Psoas muscle (tissue), 8 donors: ENCODE results near the gene PDE1C. TPM values are rescaled to one million over a fixed set of nuclear protein-coding genes. Genes with fewer than 3 reads are reported as not detected.

Experiments
- ATAC-seq, 4 donors: fragments of 200-7000 bp; cut with Tn5 transposase; one replicate each; pipeline ENCODE4 v1.9.1; 2020; ENCODE audit warnings: moderate library complexity in 3 of 4, mild to moderate bottlenecking in 2 of 4
- DNase-seq, 2 donors: peaks; one replicate each; pipeline ENCODE4 v3.0.0-alpha.2; 2020
- H3K27ac ChIP-seq: fragments of 200-600 bp; one replicate; pipeline ENCODE4 v1.8.0; 2022
- H3K27me3 ChIP-seq, 3 donors: fragments of 200-600 bp in 1 of 3; one replicate each; pipeline versions ENCODE4 v1.6.1 to v1.8.0; 2013 to 2022; ENCODE audit warnings: low read length in 2 of 3, mild to moderate bottlenecking in 2 of 3, moderate library complexity in 1 of 3; ENCODE audit not compliant: insufficient read depth in 3 of 3
- H3K36me3 ChIP-seq, 2 donors: fragments of 200-600 bp in 1 of 2; one replicate each; pipeline versions ENCODE4 v1.6.1 to v1.8.0; 2013 to 2022; ENCODE audit warnings: low read depth in 1 of 2, mild to moderate bottlenecking in 1 of 2, moderate library complexity in 1 of 2; ENCODE audit not compliant: insufficient read depth in 1 of 2
- H3K4me1 ChIP-seq: fragments of 200-600 bp; one replicate; pipeline ENCODE4 v1.8.0; 2022
- H3K4me3 ChIP-seq: fragments of 200-600 bp; one replicate; pipeline ENCODE4 v1.8.0; 2022; ENCODE audit warnings: mild to moderate bottlenecking
- H3K9me3 ChIP-seq: fragments of 200-600 bp; one replicate; pipeline ENCODE4 v1.8.0; 2022
- WGBS, 3 donors: extraction: QIAGEN DNeasy Blood & Tissue Kit; methylation state at CpG; one replicate each; pipeline versions ENCODE4 v1.1.6 to v1.1.7; 2013; 5-methylcytosine and 5-hydroxymethylcytosine counted together
- intact Hi-C, 2 donors: fragments of 100-400 bp; cut with DNase I; formaldehyde crosslinking; loops; one replicate each; pipeline versions ENCODE4 v1.11.0 to v1.14.2; 2022
- polyA plus RNA-seq, 3 donors: library from polyadenylated mRNA; stranded (reverse); fragments of 200-250 nt; gene quantifications; one replicate each; pipeline ENCODE4 v1.2.3, GENCODE V29; 2013
- total RNA-seq, 4 donors: library from RNA; stranded (reverse); fragmentation: NEBNext Ultra II Directional in 2 of 4; extraction: Animal tissue kit (Norgen Biotek cat#: 25700) in 2 of 4; gene quantifications; one replicate each; pipeline versions ENCODE4 v1.2.1 to v1.2.4, GENCODE V29; 2021 to 2023
- TF ChIP-seq, protein P1 (sequence below): fragments of 200-600 bp; IDR thresholded peaks from one replicate; pipeline ENCODE4 v1.8.0; 2022; ENCODE audit warnings: antibody characterized with exemption
- donor health status: healthy with polysubstance abuse.
- donor health status: DM: no; HTN: no; CAD: no; lungs with moderate emphysema.
- donor health status: Bipolar disorder and iron deficiency.
- donor health status: healthy.
- donor health status: DM: yes; HTN: yes; CAD: no.
- donor health status: DM: no; HTN: no; CAD: no.
- donor health status: DM: no; HTN: no; CAD: no.
- donor health status: DM: yes; HTN: yes; CAD: no.

The PDE1C gene
- total and polyA plus RNA-seq, 7 donors: 0.20 to 1.9 (median 0.64) TPM

GRCh38 chr7:31962246-31962645 is 108.0 kb downstream of the PDE1C start:
- H3K4me1 ChIP-seq: no peaks in the 10 kb centered on the region
- H3K27me3 ChIP-seq: no peaks in the 10 kb centered on the region
- H3K9me3 ChIP-seq: no peaks in the 10 kb centered on the region
- TF ChIP-seq, protein P1, sequence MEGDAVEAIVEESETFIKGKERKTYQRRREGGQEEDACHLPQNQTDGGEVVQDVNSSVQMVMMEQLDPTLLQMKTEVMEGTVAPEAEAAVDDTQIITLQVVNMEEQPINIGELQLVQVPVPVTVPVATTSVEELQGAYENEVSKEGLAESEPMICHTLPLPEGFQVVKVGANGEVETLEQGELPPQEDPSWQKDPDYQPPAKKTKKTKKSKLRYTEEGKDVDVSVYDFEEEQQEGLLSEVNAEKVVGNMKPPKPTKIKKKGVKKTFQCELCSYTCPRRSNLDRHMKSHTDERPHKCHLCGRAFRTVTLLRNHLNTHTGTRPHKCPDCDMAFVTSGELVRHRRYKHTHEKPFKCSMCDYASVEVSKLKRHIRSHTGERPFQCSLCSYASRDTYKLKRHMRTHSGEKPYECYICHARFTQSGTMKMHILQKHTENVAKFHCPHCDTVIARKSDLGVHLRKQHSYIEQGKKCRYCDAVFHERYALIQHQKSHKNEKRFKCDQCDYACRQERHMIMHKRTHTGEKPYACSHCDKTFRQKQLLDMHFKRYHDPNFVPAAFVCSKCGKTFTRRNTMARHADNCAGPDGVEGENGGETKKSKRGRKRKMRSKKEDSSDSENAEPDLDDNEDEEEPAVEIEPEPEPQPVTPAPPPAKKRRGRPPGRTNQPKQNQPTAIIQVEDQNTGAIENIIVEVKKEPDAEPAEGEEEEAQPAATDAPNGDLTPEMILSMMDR: no peak
- H3K36me3 ChIP-seq: no peaks in the 10 kb centered on the region
- ATAC-seq: no peak
- no peak overlapping the region for H3K4me3 ChIP-seq
- intact Hi-C loops: no loop called here
- no peak for DNase-seq
- H3K27ac ChIP-seq: no peak overlapping the region

GRCh38 chr7:31958226-31958625 is 112.0 kb downstream of the PDE1C start:
- Histone ChIP-seq H3K9me3 (no peaks in the 10 kb centered on the region), H3K36me3 (no peaks in the 10 kb centered on the region), H3K27me3 (no peaks in the 10 kb centered on the region), H3K4me3 (no peak overlapping the region), H3K27ac (no peak overlapping the region), H3K4me1 (no peaks in the 10 kb centered on the region)
- TF ChIP-seq, protein P1: no peak
- 68 to 76% (median 74%) methylated on average over 2 of the region's 2 CpGs for WGBS, 3 donors
- DNase-seq (no peak), ATAC-seq (no peak)
- intact Hi-C loops: no loop called here

GRCh38 chr7:31957756-31958155 is 112.5 kb downstream of the PDE1C start:
- WGBS, 3 donors: 71 to 87% (median 77%) methylated on average over 2 of the region's 2 CpGs
- no peaks in the 10 kb centered on the region for H3K9me3 ChIP-seq
- no peak overlapping the region for H3K4me3 ChIP-seq
- intact Hi-C loops: no loop called here
- H3K36me3 ChIP-seq: no peaks in the 10 kb centered on the region
- ATAC-seq (no peak), DNase-seq (no peak)
- TF ChIP-seq, protein P1: no peak
- H3K27ac ChIP-seq: no peak overlapping the region
- no peaks in the 10 kb centered on the region for H3K27me3 ChIP-seq
- H3K4me1 ChIP-seq: no peaks in the 10 kb centered on the region

DNA sequence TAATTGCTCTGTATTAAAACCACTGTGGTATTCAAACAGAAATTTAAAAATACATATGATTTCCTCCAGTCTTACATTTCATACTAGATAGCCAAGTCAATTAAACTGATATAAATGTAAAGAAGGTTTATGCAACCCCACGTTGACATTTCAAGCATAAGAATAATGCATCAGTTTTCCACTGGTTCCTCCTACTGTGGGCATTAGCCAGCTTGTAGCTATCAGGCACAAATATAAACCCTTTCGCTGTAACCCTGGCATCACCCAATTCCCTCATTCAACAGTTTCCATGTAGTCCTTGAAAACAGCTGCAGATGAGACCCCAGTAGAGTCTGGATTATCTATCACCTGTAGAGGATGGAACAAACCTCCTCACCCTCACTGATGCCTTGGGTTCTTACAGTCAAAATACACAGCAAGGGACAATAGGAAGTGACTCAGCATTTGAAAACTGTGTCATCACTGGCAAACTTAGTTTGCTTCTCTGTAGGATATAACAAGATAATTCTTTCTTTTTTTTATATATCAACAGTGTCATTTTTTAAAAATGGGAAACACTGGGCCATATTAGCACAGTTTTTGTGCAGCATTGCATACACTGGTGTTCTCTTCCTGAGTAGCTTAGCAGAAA is 113.0 kb downstream of the PDE1C start:
- no peaks in the 10 kb centered on the region for H3K4me1 ChIP-seq
- no peak overlapping the region for H3K27ac ChIP-seq
- ATAC-seq (no peak), DNase-seq (no peak)
- no peaks in the 10 kb centered on the region for H3K9me3 ChIP-seq
- 70 to 78% (median 73%) methylated on average over 2 of the region's 2 CpGs for WGBS, 3 donors
- H3K36me3 ChIP-seq: no peaks in the 10 kb centered on the region
- no peaks in the 10 kb centered on the region for H3K27me3 ChIP-seq
- no peak overlapping the region for H3K4me3 ChIP-seq
- TF ChIP-seq, protein P1: no peak
- intact Hi-C loops: no loop called here

GRCh38 chr7:31955641-31956040 is 114.6 kb downstream of the PDE1C start:
- H3K4me3 ChIP-seq: no peak overlapping the region
- 88 to 93% (median 91%) methylated on average over 6 of the region's 6 CpGs for WGBS, 3 donors
- H3K27ac ChIP-seq: no peak overlapping the region
- H3K36me3 ChIP-seq: no peaks in the 10 kb centered on the region
- DNase-seq: no peak
- no peaks in the 10 kb centered on the region for H3K4me1 ChIP-seq
- intact Hi-C loops: no loop called here
- ATAC-seq: no peak
- no peaks in the 10 kb centered on the region for H3K9me3 ChIP-seq
- TF ChIP-seq, protein P1: no peak
- no peaks in the 10 kb centered on the region for H3K27me3 ChIP-seq
